ENCODE measurements around the gene ARHGAP35. TPM values are rescaled to one million over a fixed set of nuclear protein-coding genes. Genes with fewer than 3 reads are reported as not detected.

Gene ARHGAP35
- total and polyA plus RNA-seq, 2 experiments from 2014 or later: 13.6 to 57.7 TPM

GRCh38 chr19:46866407-46867136 is 5.8 kb downstream of the ARHGAP35 start:
- ATAC-seq (no peak), DNase-seq (ENCODE audit: low spot score) (no peak)
- H3F3A ChIP-seq (replicated peaks; ENCODE audit: low read depth): peaks cover 14% of the 10 kb centered on the region; the same call in 1 of the 2 replicates
- H3K36me3 Mint-ChIP-seq (ENCODE audit: low read depth): peaks cover 5% of the 10 kb centered on the region; the same call in 1 of the 3 replicates
- peaks cover 67% of the 10 kb centered on the region for H3K4me1 ChIP-seq (ENCODE audit: insufficient read depth)
- H3K4me3 ChIP-seq: no peak overlapping the region
- no peaks in the 10 kb centered on the region for H3K36me3 ChIP-seq (ENCODE audit: insufficient read depth)
- peak overlapping the region; percentile 100 for H3K4me2 ChIP-seq
- no peaks in the 10 kb centered on the region for H3K9me2 ChIP-seq (ENCODE audit: insufficient read depth)
- no peaks in the 10 kb centered on the region for H3K27me3 ChIP-seq (ENCODE audit: insufficient read depth)
- peak overlapping the region; percentile 16; the same call in 1 of the 3 replicates for H3K4me3 Mint-ChIP-seq
- no peak for TF ChIP-seq POLR2AphosphoS5 (IDR thresholded peaks at IDR 0.05; ENCODE audit: low read depth)
- no peak for TF ChIP-seq STAT1 (IDR thresholded peaks at IDR 0.05; ENCODE audit: unreplicated experiment)
- TF ChIP-seq, protein P1, sequence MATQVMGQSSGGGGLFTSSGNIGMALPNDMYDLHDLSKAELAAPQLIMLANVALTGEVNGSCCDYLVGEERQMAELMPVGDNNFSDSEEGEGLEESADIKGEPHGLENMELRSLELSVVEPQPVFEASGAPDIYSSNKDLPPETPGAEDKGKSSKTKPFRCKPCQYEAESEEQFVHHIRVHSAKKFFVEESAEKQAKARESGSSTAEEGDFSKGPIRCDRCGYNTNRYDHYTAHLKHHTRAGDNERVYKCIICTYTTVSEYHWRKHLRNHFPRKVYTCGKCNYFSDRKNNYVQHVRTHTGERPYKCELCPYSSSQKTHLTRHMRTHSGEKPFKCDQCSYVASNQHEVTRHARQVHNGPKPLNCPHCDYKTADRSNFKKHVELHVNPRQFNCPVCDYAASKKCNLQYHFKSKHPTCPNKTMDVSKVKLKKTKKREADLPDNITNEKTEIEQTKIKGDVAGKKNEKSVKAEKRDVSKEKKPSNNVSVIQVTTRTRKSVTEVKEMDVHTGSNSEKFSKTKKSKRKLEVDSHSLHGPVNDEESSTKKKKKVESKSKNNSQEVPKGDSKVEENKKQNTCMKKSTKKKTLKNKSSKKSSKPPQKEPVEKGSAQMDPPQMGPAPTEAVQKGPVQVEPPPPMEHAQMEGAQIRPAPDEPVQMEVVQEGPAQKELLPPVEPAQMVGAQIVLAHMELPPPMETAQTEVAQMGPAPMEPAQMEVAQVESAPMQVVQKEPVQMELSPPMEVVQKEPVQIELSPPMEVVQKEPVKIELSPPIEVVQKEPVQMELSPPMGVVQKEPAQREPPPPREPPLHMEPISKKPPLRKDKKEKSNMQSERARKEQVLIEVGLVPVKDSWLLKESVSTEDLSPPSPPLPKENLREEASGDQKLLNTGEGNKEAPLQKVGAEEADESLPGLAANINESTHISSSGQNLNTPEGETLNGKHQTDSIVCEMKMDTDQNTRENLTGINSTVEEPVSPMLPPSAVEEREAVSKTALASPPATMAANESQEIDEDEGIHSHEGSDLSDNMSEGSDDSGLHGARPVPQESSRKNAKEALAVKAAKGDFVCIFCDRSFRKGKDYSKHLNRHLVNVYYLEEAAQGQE (IDR thresholded peaks at IDR 0.05; ENCODE audit: unreplicated experiment): no peak
- TF ChIP-seq EZH2 (IDR thresholded peaks at IDR 0.05; ENCODE audit: low read depth, unreplicated experiment): no peak
- TF ChIP-seq CREB1 (CRISPR knock-in tag; IDR thresholded peaks at IDR 0.05; ENCODE audit: low read depth): no peak
- no peak for TF ChIP-seq EZH2phosphoT487 (IDR thresholded peaks at IDR 0.05; ENCODE audit: unreplicated experiment)
- no peak for TF ChIP-seq CTCF (conservative IDR thresholded peaks at IDR 0.05; ENCODE audit: low read depth in 2 of 2)
- no peak for TF ChIP-seq ETS1 (IDR thresholded peaks at IDR 0.05)
- no peak for TF ChIP-seq ZNF331 (CRISPR knock-in tag; IDR thresholded peaks at IDR 0.05; ENCODE audit: low read depth)
- TF ChIP-seq, protein P2, sequence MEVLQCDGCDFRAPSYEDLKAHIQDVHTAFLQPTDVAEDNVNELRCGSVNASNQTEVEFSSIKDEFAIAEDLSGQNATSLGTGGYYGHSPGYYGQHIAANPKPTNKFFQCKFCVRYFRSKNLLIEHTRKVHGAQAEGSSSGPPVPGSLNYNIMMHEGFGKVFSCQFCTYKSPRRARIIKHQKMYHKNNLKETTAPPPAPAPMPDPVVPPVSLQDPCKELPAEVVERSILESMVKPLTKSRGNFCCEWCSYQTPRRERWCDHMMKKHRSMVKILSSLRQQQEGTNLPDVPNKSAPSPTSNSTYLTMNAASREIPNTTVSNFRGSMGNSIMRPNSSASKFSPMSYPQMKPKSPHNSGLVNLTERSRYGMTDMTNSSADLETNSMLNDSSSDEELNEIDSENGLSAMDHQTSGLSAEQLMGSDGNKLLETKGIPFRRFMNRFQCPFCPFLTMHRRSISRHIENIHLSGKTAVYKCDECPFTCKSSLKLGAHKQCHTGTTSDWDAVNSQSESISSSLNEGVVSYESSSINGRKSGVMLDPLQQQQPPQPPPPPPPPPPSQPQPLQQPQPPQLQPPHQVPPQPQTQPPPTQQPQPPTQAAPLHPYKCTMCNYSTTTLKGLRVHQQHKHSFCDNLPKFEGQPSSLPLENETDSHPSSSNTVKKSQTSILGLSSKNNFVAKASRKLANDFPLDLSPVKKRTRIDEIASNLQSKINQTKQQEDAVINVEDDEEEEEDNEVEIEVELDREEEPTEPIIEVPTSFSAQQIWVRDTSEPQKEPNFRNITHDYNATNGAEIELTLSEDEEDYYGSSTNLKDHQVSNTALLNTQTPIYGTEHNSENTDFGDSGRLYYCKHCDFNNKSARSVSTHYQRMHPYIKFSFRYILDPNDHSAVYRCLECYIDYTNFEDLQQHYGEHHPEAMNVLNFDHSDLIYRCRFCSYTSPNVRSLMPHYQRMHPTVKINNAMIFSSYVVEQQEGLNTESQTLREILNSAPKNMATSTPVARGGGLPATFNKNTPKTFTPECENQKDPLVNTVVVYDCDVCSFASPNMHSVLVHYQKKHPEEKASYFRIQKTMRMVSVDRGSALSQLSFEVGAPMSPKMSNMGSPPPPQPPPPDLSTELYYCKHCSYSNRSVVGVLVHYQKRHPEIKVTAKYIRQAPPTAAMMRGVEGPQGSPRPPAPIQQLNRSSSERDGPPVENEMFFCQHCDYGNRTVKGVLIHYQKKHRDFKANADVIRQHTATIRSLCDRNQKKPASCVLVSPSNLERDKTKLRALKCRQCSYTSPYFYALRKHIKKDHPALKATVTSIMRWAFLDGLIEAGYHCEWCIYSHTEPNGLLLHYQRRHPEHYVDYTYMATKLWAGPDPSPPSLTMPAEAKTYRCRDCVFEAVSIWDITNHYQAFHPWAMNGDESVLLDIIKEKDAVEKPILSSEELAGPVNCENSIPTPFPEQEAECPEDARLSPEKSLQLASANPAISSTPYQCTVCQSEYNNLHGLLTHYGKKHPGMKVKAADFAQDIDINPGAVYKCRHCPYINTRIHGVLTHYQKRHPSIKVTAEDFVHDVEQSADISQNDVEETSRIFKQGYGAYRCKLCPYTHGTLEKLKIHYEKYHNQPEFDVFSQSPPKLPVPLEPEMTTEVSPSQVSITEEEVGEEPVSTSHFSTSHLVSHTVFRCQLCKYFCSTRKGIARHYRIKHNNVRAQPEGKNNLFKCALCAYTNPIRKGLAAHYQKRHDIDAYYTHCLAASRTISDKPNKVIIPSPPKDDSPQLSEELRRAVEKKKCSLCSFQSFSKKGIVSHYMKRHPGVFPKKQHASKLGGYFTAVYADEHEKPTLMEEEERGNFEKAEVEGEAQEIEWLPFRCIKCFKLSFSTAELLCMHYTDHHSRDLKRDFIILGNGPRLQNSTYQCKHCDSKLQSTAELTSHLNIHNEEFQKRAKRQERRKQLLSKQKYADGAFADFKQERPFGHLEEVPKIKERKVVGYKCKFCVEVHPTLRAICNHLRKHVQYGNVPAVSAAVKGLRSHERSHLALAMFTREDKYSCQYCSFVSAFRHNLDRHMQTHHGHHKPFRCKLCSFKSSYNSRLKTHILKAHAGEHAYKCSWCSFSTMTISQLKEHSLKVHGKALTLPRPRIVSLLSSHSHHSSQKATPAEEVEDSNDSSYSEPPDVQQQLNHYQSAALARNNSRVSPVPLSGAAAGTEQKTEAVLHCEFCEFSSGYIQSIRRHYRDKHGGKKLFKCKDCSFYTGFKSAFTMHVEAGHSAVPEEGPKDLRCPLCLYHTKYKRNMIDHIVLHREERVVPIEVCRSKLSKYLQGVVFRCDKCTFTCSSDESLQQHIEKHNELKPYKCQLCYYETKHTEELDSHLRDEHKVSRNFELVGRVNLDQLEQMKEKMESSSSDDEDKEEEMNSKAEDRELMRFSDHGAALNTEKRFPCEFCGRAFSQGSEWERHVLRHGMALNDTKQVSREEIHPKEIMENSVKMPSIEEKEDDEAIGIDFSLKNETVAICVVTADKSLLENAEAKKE (CRISPR knock-in tag; IDR thresholded peaks at IDR 0.05): no peak
- no peak for TF ChIP-seq JUNB (IDR thresholded peaks at IDR 0.05; ENCODE audit: unreplicated experiment)
- no peak for TF ChIP-seq ZNF114 (CRISPR knock-in tag; IDR thresholded peaks at IDR 0.05)
- TF ChIP-seq NANOG (IDR thresholded peaks at IDR 0.05; ENCODE audit: borderline replicate concordance): no peak
- peak overlapping the region; percentile 85 for H3K27ac Mint-ChIP-seq
- H3K27me3 Mint-ChIP-seq (ENCODE audit: insufficient read depth, low read depth, poor library complexity): peaks cover 5% of the 10 kb centered on the region
- peaks cover 28% of the 10 kb centered on the region for H3K4me1 Mint-ChIP-seq
- peak overlapping the region; percentile 65 for H3K27ac ChIP-seq (ENCODE audit: low read depth)
- H2AFZ ChIP-seq: no peak overlapping the region
- no peaks in the 10 kb centered on the region for H3K9me3 Mint-ChIP-seq
- peaks cover 82% of the 10 kb centered on the region for H4K20me1 ChIP-seq (replicated peaks; ENCODE audit: insufficient read depth)
- peaks cover 100% of the 10 kb centered on the region for H3K79me2 ChIP-seq (replicated peaks; ENCODE audit: insufficient read depth)
